PC-3 (cell line): ENCODE data around the gene ZNHIT1. TPM values are rescaled to one million over a fixed set of nuclear protein-coding genes. Genes with fewer than 3 reads are reported as not detected.

Source experiments
- ATAC-seq: fragments of 200-7000 bp; cut with Tn5 transposase; 2 replicates; pipeline ENCODE4 v1.9.1; 2020; ENCODE audit warnings: mild to moderate bottlenecking, moderate library complexity
- BruUV-seq: library from RNA; stranded (reverse); fragments of 400-500 nt; replicated peaks from 2 replicates; lab custom pipeline; 2021; lab: Mats Ljungman, UMichigan
- CTCF ChIA-PET: fragments of 300-600 bp; sonication (Branson Sonifier 250); formaldehyde crosslinking; loops from one replicate; lab custom pipeline; 2022; ENCODE audit warnings: antibody characterized with exemption; lab: Charles Lee
- POLR2A ChIA-PET: fragments of 300-600 bp; sonication (Branson Sonifier 250); formaldehyde crosslinking; loops from one replicate; lab custom pipeline; 2022; ENCODE audit warnings: antibody characterized with exemption; ENCODE audit not compliant: unreplicated experiment; lab: Charles Lee
- DNase-seq: peaks from one replicate; pipeline ENCODE4 v3.0.0-alpha.2; 2015
- H2AFZ ChIP-seq: fragments of 300-600 bp; sonication (generic); 2 replicates; pipeline ENCODE4 v1.6.0; 2016; ENCODE audit warnings: antibody characterized with exemption, low read length
- H3F3A ChIP-seq: fragments of 300-600 bp; sonication (generic); one replicate; pipeline ENCODE4 v1.6.0; 2017; ENCODE audit warnings: antibody characterized with exemption, low read length, control low read depth, mild to moderate bottlenecking; ENCODE audit not compliant: unreplicated experiment
- H3K27ac ChIP-seq: fragments of 300-600 bp; sonication (generic); 2 replicates; pipeline ENCODE4 v1.5.1; 2016; ENCODE audit warnings: mild to moderate bottlenecking, low read length
- H3K27me3 ChIP-seq: fragments of 300-600 bp; sonication (generic); 2 replicates; pipeline ENCODE4 v1.6.1; 2016; ENCODE audit warnings: low read length, mixed read lengths
- H3K36me3 ChIP-seq: fragments of 300-600 bp; sonication (generic); 2 replicates; pipeline ENCODE4 v1.6.1; 2016; ENCODE audit warnings: low read depth, mixed run types, low read length, mixed read lengths
- H3K4me1 ChIP-seq: fragments of 300-600 bp; sonication (generic); 2 replicates; pipeline ENCODE4 v1.5.1; 2016; ENCODE audit warnings: low read length; ENCODE audit not compliant: insufficient read depth
- H3K4me2 ChIP-seq: fragments of 300-600 bp; sonication (generic); 2 replicates; pipeline ENCODE4 v1.6.0; 2016; ENCODE audit warnings: low read length
- H3K4me3 ChIP-seq: fragments of 300-600 bp; sonication (generic); 2 replicates; pipeline ENCODE4 v1.5.1; 2016; ENCODE audit warnings: mild to moderate bottlenecking, low read length, mixed read lengths
- H3K79me2 ChIP-seq: fragments of 300-600 bp; sonication (generic); 2 replicates; pipeline ENCODE4 v1.6.1; 2017; ENCODE audit warnings: low read length, mixed read lengths
- H3K9ac ChIP-seq: fragments of 300-600 bp; sonication (generic); 2 replicates; pipeline ENCODE4 v1.6.0; 2016; ENCODE audit warnings: mild to moderate bottlenecking, low read length
- H3K9me2 ChIP-seq: fragments of 300-600 bp; sonication (generic); replicated peaks from 2 replicates; pipeline ENCODE4 v1.6.1; 2016; ENCODE audit warnings: mixed run types, low read length, mixed read lengths
- H3K9me3 ChIP-seq: fragments of 300-600 bp; sonication (generic); 2 replicates; pipeline ENCODE4 v1.6.1; 2016; ENCODE audit warnings: low read length, mixed read lengths
- H4K20me1 ChIP-seq: fragments of 300-600 bp; sonication (generic); 2 replicates; pipeline ENCODE4 v1.6.1; 2016; ENCODE audit warnings: low read length, mixed read lengths
- CTCF ChIP-seq: fragments of 300-600 bp; sonication (generic); conservative IDR thresholded peaks from 2 replicates; pipeline ENCODE4 v1.5.1; 2017; ENCODE audit warnings: antibody characterized with exemption, low read depth, mild to moderate bottlenecking, low read length
- EZH2 ChIP-seq: fragments of 300-600 bp; sonication (generic); IDR thresholded peaks from one replicate; pipeline ENCODE4 v1.6.1; 2017; ENCODE audit warnings: antibody characterized with exemption, mild to moderate bottlenecking, low read length; ENCODE audit not compliant: unreplicated experiment
- EZH2phosphoT487 ChIP-seq: fragments of 300-600 bp; sonication (generic); IDR thresholded peaks from 2 replicates; pipeline ENCODE4 v1.6.1; 2018; ENCODE audit warnings: mild to moderate bottlenecking, antibody characterized with exemption, low read length, borderline replicate concordance
- intact Hi-C: fragments of 100-400 bp; cut with micrococcal nuclease; formaldehyde crosslinking; loops from 2 replicates; pipeline ENCODE4 v1.9.0; 2023
- total RNA-seq: library from RNA; depleted of rRNA; stranded (reverse); fragments of >200 nt; gene quantifications from 2 replicates; pipeline ENCODE4 v1.2.3, GENCODE V29; 2014

The ZNHIT1 gene
- total RNA-seq, 1 experiment from 2014 or later, result 188 TPM

GRCh38 chr7:101189109-101189508 is 28.9 kb upstream of the ZNHIT1 start:
- H3K4me1 ChIP-seq, result no peaks in the 10 kb centered on the region
- H3K4me3 ChIP-seq, result no peak overlapping the region
- POLR2A ChIA-PET, result no interaction called here
- ATAC-seq (no peak), DNase-seq (no peak)
- no peaks in the 10 kb centered on the region for H3K27me3 ChIP-seq
- TF ChIP-seq EZH2 (no peak), CTCF (no peak), EZH2phosphoT487 (no peak)
- H3K4me2 ChIP-seq, result no peak overlapping the region
- H3K36me3 ChIP-seq, result no peaks in the 10 kb centered on the region
- no peaks in the 10 kb centered on the region for H3K9me3 ChIP-seq
- H3K27ac ChIP-seq, result no peak overlapping the region
- no peaks in the 10 kb centered on the region for H3F3A ChIP-seq
- no peaks in the 10 kb centered on the region for H4K20me1 ChIP-seq
- CTCF ChIA-PET, result no interaction called here
- no peaks in the 10 kb centered on the region for H3K9me2 ChIP-seq
- H3K79me2 ChIP-seq, result no peaks in the 10 kb centered on the region
- no peak overlapping the region for H3K9ac ChIP-seq
- no TSS peak for BruUV-seq
- intact Hi-C loops, result no loop called here
- no peak overlapping the region for H2AFZ ChIP-seq

- POLR2A ChIA-PET, result no interaction called here
- Histone ChIP-seq H3K9me2 (no peaks in the 10 kb centered on the region), H3K4me1 (no peaks in the 10 kb centered on the region), H3K79me2 (no peaks in the 10 kb centered on the region), H3K27ac (no peak overlapping the region), H3K4me3 (no peak overlapping the region), H3K9ac (no peak overlapping the region), H3K36me3 (no peaks in the 10 kb centered on the region), H4K20me1 (no peaks in the 10 kb centered on the region), H2AFZ (no peak overlapping the region), H3K4me2 (no peak overlapping the region), H3K9me3 (no peaks in the 10 kb centered on the region), H3F3A (no peaks in the 10 kb centered on the region), H3K27me3 (no peaks in the 10 kb centered on the region)
- CTCF ChIA-PET, result interaction anchor here (0.5 kb wide), 1 partner anchor 321 kb away, joined by 7 read pairs; the partner anchor contains the start of gene SRRT
- DNase-seq (no peak), ATAC-seq (no peak)
- intact Hi-C loops, result no loop called here
- no TSS peak for BruUV-seq
- TF ChIP-seq EZH2, result no peak
- TF ChIP-seq EZH2phosphoT487, result no peak
- TF ChIP-seq CTCF, result no peak
Observed at GRCh38 chr7:101195884-101196283, 22.1 kb upstream of the ZNHIT1 start.

GRCh38 chr7:101197991-101198390 is 20.0 kb upstream of the ZNHIT1 start:
- ChIA-PET CTCF (no interaction called here), POLR2A (no interaction called here)
- no peak for DNase-seq
- Histone ChIP-seq H3K9me2 (no peaks in the 10 kb centered on the region), H2AFZ (no peak overlapping the region), H3K4me2 (no peak overlapping the region), H3K4me3 (no peak overlapping the region), H3K27me3 (no peaks in the 10 kb centered on the region), H4K20me1 (no peaks in the 10 kb centered on the region), H3K9ac (no peak overlapping the region), H3K79me2 (no peaks in the 10 kb centered on the region), H3K4me1 (no peaks in the 10 kb centered on the region), H3K9me3 (no peaks in the 10 kb centered on the region), H3K27ac (no peak overlapping the region), H3K36me3 (no peaks in the 10 kb centered on the region), H3F3A (no peaks in the 10 kb centered on the region)
- no peak for ATAC-seq
- intact Hi-C loops, result no loop called here
- no TSS peak for BruUV-seq
- TF ChIP-seq CTCF (no peak), EZH2phosphoT487 (no peak)
